K562 (cell line): ENCODE results near the gene ABCB10. TPM values are rescaled to one million over a fixed set of nuclear protein-coding genes. Genes with fewer than 3 reads are reported as not detected.
A peak's percentile ranks its signal among the peaks of the same experiment; 100 is the strongest.

Experiments
- BCL6 ChIP-seq: fragments of 250-450 bp; sonication (Bioruptor Pico); IDR thresholded peaks from 2 replicates; pipeline ENCODE4 v1.4.0; 2020
- CBX1 ChIP-seq: sonication (generic); IDR thresholded peaks from 2 replicates; pipeline ENCODE4 v1.6.1; 2016; ENCODE audit warnings: antibody characterized with exemption, low read depth, mild to moderate bottlenecking
- CHCHD3 ChIP-seq: fragments of 250-450 bp; sonication (Bioruptor Pico); IDR thresholded peaks from 2 replicates; pipeline ENCODE4 v2.1.2; 2022; ENCODE audit warnings: mild to moderate bottlenecking
- COPS2 ChIP-seq: fragments of 450-650 bp; conservative IDR thresholded peaks from 2 replicates; pipeline ENCODE4 v1.6.1; 2016; ENCODE audit warnings: mild to moderate bottlenecking, moderate library complexity
- GABPA ChIP-seq: fragments of 200-800 bp; sonication (Bioruptor generic); conservative IDR thresholded peaks from 2 replicates; pipeline ENCODE4 v1.6.1; 2016; ENCODE audit warnings: low read depth, missing genetic modification characterization, missing compliant biosample characterization
- MIER1 ChIP-seq: fragments of 450-650 bp; IDR thresholded peaks from 2 replicates; pipeline ENCODE4 v1.6.1; 2016; ENCODE audit warnings: antibody characterized with exemption, mild to moderate bottlenecking, low read depth
- MTA3 ChIP-seq: fragments of 450-650 bp; formaldehyde crosslinking; IDR thresholded peaks from 2 replicates; pipeline ENCODE4 v1.6.1; 2017; ENCODE audit warnings: mild to moderate bottlenecking, borderline replicate concordance
- NEUROD1 ChIP-seq: fragments of 150-350 bp; IDR thresholded peaks from 2 replicates; pipeline ENCODE4 v1.6.1; 2014; ENCODE audit warnings: borderline replicate concordance, low read length, low read depth; ENCODE audit not compliant: partially characterized antibody
- NFXL1 ChIP-seq: fragments of 450-650 bp; formaldehyde crosslinking; IDR thresholded peaks from 2 replicates; pipeline ENCODE4 v1.4.0; 2021; ENCODE audit warnings: mild to moderate bottlenecking
- POLR2AphosphoS2 ChIP-seq: IDR thresholded peaks from 2 replicates; pipeline ENCODE4 v1.6.1; 2012; ENCODE audit warnings: low read length, improper control_type of control experiment
- RBM22 ChIP-seq: fragments of 200-400 bp; formaldehyde crosslinking; IDR thresholded peaks from 2 replicates; pipeline ENCODE4 v1.6.1; 2018; ENCODE audit warnings: low read length, low read depth; ENCODE audit not compliant: poor library complexity, severe bottlenecking
- TAF7 ChIP-seq: fragments of 450-650 bp; IDR thresholded peaks from 2 replicates; pipeline ENCODE4 v1.6.1; 2016; ENCODE audit warnings: missing genetic modification characterization, missing compliant biosample characterization
- TBP ChIP-seq: optimal IDR thresholded peaks from 2 replicates; pipeline ENCODE3; 2011; ENCODE audit warnings: low read depth, low read length, improper control_type of control experiment
- TFAM ChIP-seq: fragments of 250-450 bp; sonication (Bioruptor Pico); conservative IDR thresholded peaks from 2 replicates; pipeline ENCODE4 v1.5.0; 2021; ENCODE audit warnings: mild to moderate bottlenecking, moderate library complexity
- ZNF224 ChIP-seq: sonication (generic); formaldehyde crosslinking; IDR thresholded peaks from 2 replicates; pipeline ENCODE4 v1.8.0; 2022; ENCODE audit warnings: mild to moderate bottlenecking, missing genetic modification reagents
- ZNF24 ChIP-seq: fragments of 450-650 bp; IDR thresholded peaks from 2 replicates; pipeline ENCODE4 v1.6.1; 2016
- ZNF589 ChIP-seq: fragments of 200-800 bp; sonication (Bioruptor generic); IDR thresholded peaks from 2 replicates; pipeline ENCODE4 v1.6.1; 2016; ENCODE audit warnings: low read depth, missing genetic modification characterization, missing compliant biosample characterization
- polyA plus RNA-seq, 8 experiments: library from polyadenylated mRNA; depleted of rRNA in 4 of 8; stranded (reverse) in 5 of 8; unstranded in 3 of 8; fragments of >200 nt; fragmentation: Nextera tagmentation in 2 of 8; fragmentation: Illumina TruSeq in 1 of 8; extraction: Ambion mirVana in 2 of 8; extraction: Trizol in 1 of 8; gene quantifications; 2 replicates each; pipeline versions ENCODE4 v1.2.1 to v1.2.3, GENCODE V29; 2011 to 2014; ENCODE audit warnings: inconsistent platforms in 1 of 8, missing spikeins in 1 of 8
- total RNA-seq, 7 experiments: library from RNA; depleted of rRNA in 6 of 7; stranded (reverse); fragments of >200 nt in 6 of 7; fragmentation: Illumina TruSeq in 2 of 7; extraction: Trizol in 2 of 7; gene quantifications; 2 replicates each; pipeline versions ENCODE4 v1.2.1 to v1.2.3, GENCODE V29; 2011 to 2021; ENCODE audit warnings: low replicate concordance in 1 of 7
- TF ChIP-seq, protein P1 (sequence below), 2 experiments: fragments of 450-650 bp; IDR thresholded peaks; 2 replicates each; pipeline ENCODE4 v1.6.1; 2018; ENCODE audit warnings: mild to moderate bottlenecking in 2 of 2, low read depth in 1 of 2; ENCODE audit not compliant: partially characterized antibody in 2 of 2
- TF ChIP-seq, protein P2 (sequence below): fragments of 450-650 bp; formaldehyde crosslinking; IDR thresholded peaks from 2 replicates; pipeline ENCODE4 v1.4.0; 2022; ENCODE audit warnings: missing genetic modification characterization
- TF ChIP-seq, protein P3 (sequence below): sonication (generic); formaldehyde crosslinking; IDR thresholded peaks from 2 replicates; pipeline ENCODE4 v1.8.0; 2022; ENCODE audit warnings: missing genetic modification reagents, mild to moderate bottlenecking, moderate library complexity, borderline replicate concordance

ABCB10 gene
- total and polyA plus RNA-seq, 9 of the 15 experiments (the other 6 are each of a cell fraction or from before 2014, with no cell fraction given) = 12.4 to 54.8 (median 36.4) TPM

DNA sequence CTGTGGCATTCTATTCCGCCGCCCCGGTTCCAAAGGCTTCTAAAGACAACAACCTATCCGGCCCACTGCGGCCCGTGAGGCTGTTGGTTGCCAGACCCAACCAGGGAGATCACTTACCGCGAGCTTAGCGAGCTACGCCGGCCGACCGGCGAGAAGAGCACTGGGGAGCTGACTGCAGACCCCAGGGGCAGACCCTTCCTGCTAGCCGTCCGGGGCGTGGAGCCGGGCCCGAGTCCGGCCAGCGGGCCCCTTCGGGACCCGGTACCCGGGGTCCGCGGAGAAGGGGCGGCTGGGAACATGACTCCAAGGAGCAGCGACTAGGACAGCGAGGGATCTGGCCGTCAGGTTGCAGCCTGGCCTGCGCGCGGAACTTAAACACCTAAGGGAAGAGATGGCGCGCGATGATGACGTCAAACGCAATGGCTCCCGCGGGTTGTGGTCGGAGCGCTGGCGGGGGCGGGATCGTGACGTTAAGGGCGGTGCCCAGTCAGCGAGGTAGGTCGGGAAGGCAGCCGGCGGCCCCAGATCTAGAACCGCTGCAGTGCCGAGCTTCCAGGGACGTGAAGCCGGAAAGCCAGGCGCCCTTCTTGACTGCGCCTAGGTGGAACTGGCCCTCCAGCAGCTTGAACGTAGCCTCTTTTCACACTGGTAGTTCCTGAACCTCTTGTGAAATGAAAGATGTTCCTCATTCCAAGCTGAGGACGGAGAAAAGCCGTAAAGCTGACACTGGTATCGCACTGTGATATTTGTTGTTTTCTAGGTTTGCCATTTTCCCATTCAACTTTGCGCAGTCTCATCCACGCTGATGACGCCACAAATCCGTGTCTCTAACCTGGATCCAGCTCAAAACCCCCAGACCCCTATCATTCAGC lies 50.3 kb downstream of the ABCB10 start, which contains the start of gene NUP133 (continued):
- TF ChIP-seq, protein P1, sequence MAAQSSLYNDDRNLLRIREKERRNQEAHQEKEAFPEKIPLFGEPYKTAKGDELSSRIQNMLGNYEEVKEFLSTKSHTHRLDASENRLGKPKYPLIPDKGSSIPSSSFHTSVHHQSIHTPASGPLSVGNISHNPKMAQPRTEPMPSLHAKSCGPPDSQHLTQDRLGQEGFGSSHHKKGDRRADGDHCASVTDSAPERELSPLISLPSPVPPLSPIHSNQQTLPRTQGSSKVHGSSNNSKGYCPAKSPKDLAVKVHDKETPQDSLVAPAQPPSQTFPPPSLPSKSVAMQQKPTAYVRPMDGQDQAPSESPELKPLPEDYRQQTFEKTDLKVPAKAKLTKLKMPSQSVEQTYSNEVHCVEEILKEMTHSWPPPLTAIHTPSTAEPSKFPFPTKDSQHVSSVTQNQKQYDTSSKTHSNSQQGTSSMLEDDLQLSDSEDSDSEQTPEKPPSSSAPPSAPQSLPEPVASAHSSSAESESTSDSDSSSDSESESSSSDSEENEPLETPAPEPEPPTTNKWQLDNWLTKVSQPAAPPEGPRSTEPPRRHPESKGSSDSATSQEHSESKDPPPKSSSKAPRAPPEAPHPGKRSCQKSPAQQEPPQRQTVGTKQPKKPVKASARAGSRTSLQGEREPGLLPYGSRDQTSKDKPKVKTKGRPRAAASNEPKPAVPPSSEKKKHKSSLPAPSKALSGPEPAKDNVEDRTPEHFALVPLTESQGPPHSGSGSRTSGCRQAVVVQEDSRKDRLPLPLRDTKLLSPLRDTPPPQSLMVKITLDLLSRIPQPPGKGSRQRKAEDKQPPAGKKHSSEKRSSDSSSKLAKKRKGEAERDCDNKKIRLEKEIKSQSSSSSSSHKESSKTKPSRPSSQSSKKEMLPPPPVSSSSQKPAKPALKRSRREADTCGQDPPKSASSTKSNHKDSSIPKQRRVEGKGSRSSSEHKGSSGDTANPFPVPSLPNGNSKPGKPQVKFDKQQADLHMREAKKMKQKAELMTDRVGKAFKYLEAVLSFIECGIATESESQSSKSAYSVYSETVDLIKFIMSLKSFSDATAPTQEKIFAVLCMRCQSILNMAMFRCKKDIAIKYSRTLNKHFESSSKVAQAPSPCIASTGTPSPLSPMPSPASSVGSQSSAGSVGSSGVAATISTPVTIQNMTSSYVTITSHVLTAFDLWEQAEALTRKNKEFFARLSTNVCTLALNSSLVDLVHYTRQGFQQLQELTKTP (IDR thresholded peaks at IDR 0.05; ENCODE audit: low read depth in 1 of 2, partially characterized antibody in 2 of 2) = peak in 1 of 2 experiments; percentile 22
- no peak for TF ChIP-seq ZNF24
- TF ChIP-seq, protein P2, sequence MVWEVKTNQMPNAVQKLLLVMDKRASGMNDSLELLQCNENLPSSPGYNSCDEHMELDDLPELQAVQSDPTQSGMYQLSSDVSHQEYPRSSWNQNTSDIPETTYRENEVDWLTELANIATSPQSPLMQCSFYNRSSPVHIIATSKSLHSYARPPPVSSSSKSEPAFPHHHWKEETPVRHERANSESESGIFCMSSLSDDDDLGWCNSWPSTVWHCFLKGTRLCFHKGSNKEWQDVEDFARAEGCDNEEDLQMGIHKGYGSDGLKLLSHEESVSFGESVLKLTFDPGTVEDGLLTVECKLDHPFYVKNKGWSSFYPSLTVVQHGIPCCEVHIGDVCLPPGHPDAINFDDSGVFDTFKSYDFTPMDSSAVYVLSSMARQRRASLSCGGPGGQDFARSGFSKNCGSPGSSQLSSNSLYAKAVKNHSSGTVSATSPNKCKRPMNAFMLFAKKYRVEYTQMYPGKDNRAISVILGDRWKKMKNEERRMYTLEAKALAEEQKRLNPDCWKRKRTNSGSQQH (CRISPR knock-in tag) = no peak
- TF ChIP-seq TFAM = no peak
- no peak for TF ChIP-seq ZNF224
- peak; percentile 63 for TF ChIP-seq NEUROD1
- TF ChIP-seq, protein P3, sequence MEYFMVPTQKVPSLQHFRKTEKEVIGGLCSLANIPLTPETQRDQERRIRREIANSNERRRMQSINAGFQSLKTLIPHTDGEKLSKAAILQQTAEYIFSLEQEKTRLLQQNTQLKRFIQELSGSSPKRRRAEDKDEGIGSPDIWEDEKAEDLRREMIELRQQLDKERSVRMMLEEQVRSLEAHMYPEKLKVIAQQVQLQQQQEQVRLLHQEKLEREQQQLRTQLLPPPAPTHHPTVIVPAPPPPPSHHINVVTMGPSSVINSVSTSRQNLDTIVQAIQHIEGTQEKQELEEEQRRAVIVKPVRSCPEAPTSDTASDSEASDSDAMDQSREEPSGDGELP = peak; percentile 89
- peak; percentile 95 for TF ChIP-seq TBP
- peak; percentile 74 for TF ChIP-seq RBM22
- TF ChIP-seq ZNF589 = peak; percentile 68; the same call in 1 of the 2 replicates
- peak; percentile 80; the same call in 1 of the 2 replicates for TF ChIP-seq POLR2AphosphoS2
- peak; percentile 93 for TF ChIP-seq TAF7
- TF ChIP-seq GABPA (tag) = peak; percentile 0; the same call in 1 of the 2 replicates
- no peak for TF ChIP-seq COPS2
- peak; percentile 96 for TF ChIP-seq MTA3
- TF ChIP-seq NFXL1 (CRISPR knock-in tag) = no peak
- TF ChIP-seq CHCHD3 (CRISPR knock-in tag) = no peak
- TF ChIP-seq CBX1 = peak; percentile 73; the same call in 1 of the 2 replicates
- no peak for TF ChIP-seq BCL6
- no peak for TF ChIP-seq MIER1
